CD14-positive monocyte (primary cell): ENCODE results near the gene PTRH1. TPM values are rescaled to one million over a fixed set of nuclear protein-coding genes. Genes with fewer than 3 reads are reported as not detected.

Source experiments
- DNase-seq, 3 donors: peaks; one replicate each; pipeline ENCODE4 v3.0.0-alpha.2; 2011 to 2022
- H2AFZ ChIP-seq: 2 replicates; pipeline ENCODE4 v1.6.0; 2012; ENCODE audit warnings: mild to moderate bottlenecking, low read depth, low read length, inconsistent platforms; ENCODE audit not compliant: insufficient read depth, poor library complexity, severe bottlenecking
- H3K27ac ChIP-seq, 2 donors: 1 replicate in 1 of 2; 2 replicates in 1 of 2; pipeline ENCODE4 v1.5.1; 2012 to 2013; ENCODE audit warnings: low read length in 2 of 2, control low read depth in 1 of 2, inconsistent platforms in 1 of 2, low read depth in 1 of 2, mild to moderate bottlenecking in 1 of 2
- H3K27me3 ChIP-seq, 2 donors: one replicate each; pipeline versions ENCODE4 v1.6.0 to v1.6.1; 2011 to 2013; ENCODE audit warnings: low read length in 2 of 2; ENCODE audit not compliant: control insufficient read depth in 2 of 2, insufficient read depth in 2 of 2
- H3K36me3 ChIP-seq, 2 donors: replicated peaks in 1 of 2; 1 replicate in 1 of 2; 2 replicates in 1 of 2; pipeline versions ENCODE4 v1.5.1 to v1.6.1; 2012 to 2013; ENCODE audit warnings: low read length in 2 of 2, control low read depth in 1 of 2, inconsistent platforms in 1 of 2, mild to moderate bottlenecking in 1 of 2; ENCODE audit not compliant: insufficient read depth in 2 of 2, control insufficient read depth in 1 of 2
- H3K4me1 ChIP-seq, 2 donors: 1 replicate in 1 of 2; 2 replicates in 1 of 2; pipeline versions ENCODE4 v1.5.1 to v1.6.1; 2012 to 2013; ENCODE audit warnings: low read length in 2 of 2, control low read depth in 1 of 2, inconsistent platforms in 1 of 2, mild to moderate bottlenecking in 1 of 2, moderate library complexity in 1 of 2; ENCODE audit not compliant: insufficient read depth in 2 of 2, control insufficient read depth in 1 of 2
- H3K4me2 ChIP-seq: replicated peaks from 2 replicates; pipeline ENCODE3; 2012; ENCODE audit warnings: low read length, moderate library complexity, mild to moderate bottlenecking; ENCODE audit not compliant: poor library complexity, severe bottlenecking; ENCODE audit errors: extremely low read depth
- H3K4me3 ChIP-seq, 3 experiments: fragments of 200-600 bp in 1 of 3; sonication (generic) in 1 of 3; replicated peaks in 1 of 3; 1 replicate in 2 of 3; 2 replicates in 1 of 3; pipeline ENCODE4 v1.5.1; 2011 to 2013; ENCODE audit warnings: low read length in 3 of 3, mild to moderate bottlenecking in 3 of 3, control low read depth in 2 of 3, low read depth in 2 of 3, inconsistent platforms in 1 of 3, moderate library complexity in 1 of 3
- H3K79me2 ChIP-seq: 2 replicates; pipeline ENCODE4 v1.6.0; 2012; ENCODE audit warnings: mild to moderate bottlenecking, control low read depth, inconsistent platforms, low read length, moderate library complexity; ENCODE audit not compliant: insufficient read depth
- H3K9ac ChIP-seq: 2 replicates; pipeline ENCODE4 v1.6.0; 2017; ENCODE audit warnings: low read length, mild to moderate bottlenecking; ENCODE audit not compliant: insufficient read depth, poor library complexity, severe bottlenecking
- H3K9me3 ChIP-seq, 2 donors: replicated peaks in 1 of 2; 1 replicate in 1 of 2; 2 replicates in 1 of 2; pipeline versions ENCODE4 v1.5.1 to v1.6.1; 2012 to 2013; ENCODE audit warnings: low read length in 2 of 2, control low read depth in 1 of 2; ENCODE audit not compliant: control insufficient read depth in 1 of 2, insufficient read depth in 1 of 2
- H4K20me1 ChIP-seq: 2 replicates; pipeline ENCODE4 v1.6.0; 2012; ENCODE audit warnings: mild to moderate bottlenecking, low read length, control low read depth, moderate library complexity; ENCODE audit not compliant: insufficient read depth
- H3K27ac Mint-ChIP-seq, 7 donors: one replicate each; pipeline ENCODE4 v1.8.0; 2020; ENCODE audit warnings: mild to moderate bottlenecking in 7 of 7, mixed read lengths in 7 of 7, moderate library complexity in 6 of 7, inconsistent platforms in 2 of 7
- H3K27me3 Mint-ChIP-seq, 3 donors: one replicate each; pipeline ENCODE4 v1.8.0; 2021 to 2022; ENCODE audit warnings: low read depth in 3 of 3, mild to moderate bottlenecking in 3 of 3, mixed read lengths in 3 of 3, moderate library complexity in 3 of 3, inconsistent platforms in 1 of 3
- H3K36me3 Mint-ChIP-seq, 2 donors: one replicate each; pipeline ENCODE4 v1.8.0; 2020; ENCODE audit warnings: mixed read lengths in 2 of 2, inconsistent platforms in 1 of 2, mild to moderate bottlenecking in 1 of 2
- H3K4me1 Mint-ChIP-seq: one replicate; pipeline ENCODE4 v1.8.0; 2020; ENCODE audit warnings: mild to moderate bottlenecking, mixed read lengths
- H3K4me3 Mint-ChIP-seq, 2 donors: one replicate each; pipeline ENCODE4 v1.8.0; 2020; ENCODE audit warnings: mild to moderate bottlenecking in 2 of 2, mixed read lengths in 2 of 2, moderate library complexity in 1 of 2
- H3K9me3 Mint-ChIP-seq, 7 donors: one replicate each; pipeline ENCODE4 v1.8.0; 2020 to 2022; ENCODE audit warnings: mixed read lengths in 7 of 7, mild to moderate bottlenecking in 6 of 7, moderate library complexity in 6 of 7, inconsistent platforms in 2 of 7
- CTCF ChIP-seq: fragments of 200-600 bp; IDR thresholded peaks from one replicate; pipeline ENCODE4 v1.8.0; 2022; ENCODE audit warnings: antibody characterized with exemption, mild to moderate bottlenecking
- WGBS: methylation state at CpG from one replicate; pipeline ENCODE4 v1.1.5; 2013; ENCODE audit warnings: missing lambda C conversion rate; ENCODE audit not compliant: insufficient coverage; 5-methylcytosine and 5-hydroxymethylcytosine counted together
- intact Hi-C, 2 donors: fragments of 100-400 bp; cut with micrococcal nuclease; formaldehyde crosslinking; loops; one replicate each; pipeline versions ENCODE4 v1.15.0 to v1.15.1; 2023
- polyA plus RNA-seq, 3 donors: library from polyadenylated mRNA; depleted of rRNA in 1 of 3; unstranded in 2 of 3; stranded (reverse) in 1 of 3; fragments of 300-500 nt in 2 of 3; fragments of >200 nt in 1 of 3; fragmentation: Illumina TruSeq in 2 of 3; gene quantifications; 1 replicate in 2 of 3; 2 replicates in 1 of 3; pipeline ENCODE4 v1.2.3, GENCODE V29; 2012 to 2021

The PTRH1 gene
- polyA plus RNA-seq, 3 donors = 6.9 to 19.9 (median 19.5) TPM

- Histone ChIP-seq H3K9ac (no peak overlapping the region), H2AFZ (no peak overlapping the region), H3K27ac (no peak overlapping the region), H4K20me1 (no peaks in the 10 kb centered on the region), H3K4me1 (no peaks in the 10 kb centered on the region), H3K4me2 (no peak overlapping the region), H3K9me3 (no peaks in the 10 kb centered on the region), H3K36me3 (no peaks in the 10 kb centered on the region), H3K27me3 (no peaks in the 10 kb centered on the region), H3K79me2 (no peaks in the 10 kb centered on the region), H3K4me3 (no peak overlapping the region)
- H3K4me1 Mint-ChIP-seq = no peaks in the 10 kb centered on the region
- no peaks in the 10 kb centered on the region for H3K36me3 Mint-ChIP-seq
- no peak for TF ChIP-seq CTCF
- no peak overlapping the region for H3K27ac Mint-ChIP-seq
- H3K9me3 Mint-ChIP-seq = no peaks in the 10 kb centered on the region
- WGBS = no CpG with 5 or more reads among the region's 2 CpGs
- intact Hi-C loops = no loop called here
- H3K27me3 Mint-ChIP-seq = peaks cover 0 to 5% (median 2%) of the 10 kb centered on the region in 3 donors
- DNase-seq = no peak
- H3K4me3 Mint-ChIP-seq = no peak overlapping the region
These were observed 36.0 kb downstream of the PTRH1 start for GRCh38 chr9:127679506-127679905.

GRCh38 chr9:127676638-127677037 lies 38.8 kb downstream of the PTRH1 start:
- Histone ChIP-seq H3K36me3 (no peaks in the 10 kb centered on the region), H2AFZ (no peak overlapping the region), H4K20me1 (no peaks in the 10 kb centered on the region), H3K4me3 (no peak overlapping the region), H3K27me3 (no peaks in the 10 kb centered on the region), H3K4me1 (no peaks in the 10 kb centered on the region), H3K4me2 (no peak overlapping the region), H3K27ac (no peak overlapping the region), H3K9me3 (no peaks in the 10 kb centered on the region), H3K9ac (no peak overlapping the region), H3K79me2 (no peaks in the 10 kb centered on the region)
- Mint-ChIP-seq H3K4me3 (no peak overlapping the region), H3K9me3 (no peaks in the 10 kb centered on the region), H3K27me3 (peaks cover 0 to 3% (median 0%) of the 10 kb centered on the region in 3 donors), H3K27ac (no peak overlapping the region), H3K36me3 (no peaks in the 10 kb centered on the region), H3K4me1 (no peaks in the 10 kb centered on the region)
- DNase-seq = no peak
- intact Hi-C loops = no loop called here
- WGBS = 100% methylated on average over 2 of the region's 12 CpGs
- no peak for TF ChIP-seq CTCF
